HG03460 (cell line): ENCODE data around the gene MALL.
"Not testable (repeated sequence)": the region's sequence is repeated elsewhere in the genome, so short reads cannot be mapped to it uniquely, and the experiment has no call there.

Experiments
- ATAC-seq: cut with Tn5 transposase; IDR thresholded peaks from one replicate; pipeline ENCODE4 v1.9.1; 2021; ENCODE audit not compliant: unreplicated experiment

The MALL gene

GRCh38 chr2:110115291-110116032, at the start of gene MALL:
Gene MALL (minus strand): TSS chr2:110115822. CDS start chr2:110115792, 30 bp downstream.
- ATAC-seq = no peak

- ATAC-seq = no peak
These were observed 41.7 kb upstream of the MALL start for GRCh38 chr2:110157153-110157793.

GRCh38 chr2:110154828-110155227, 39.2 kb upstream of the MALL start:
- ATAC-seq = not testable (repeated sequence)

GRCh38 chr2:110154188-110154587, 38.6 kb upstream of the MALL start:
- ATAC-seq = not testable (repeated sequence)

GRCh38 chr2:110153416-110153815, 37.8 kb upstream of the MALL start:
- ATAC-seq = no peak

- ATAC-seq = no peak
These were observed 37.3 kb upstream of the MALL start for GRCh38 chr2:110152943-110153342.

GRCh38 chr2:110149330-110150220, 34.0 kb upstream of the MALL start:
- no peak for ATAC-seq

GRCh38 chr2:110146945-110147332, 31.3 kb upstream of the MALL start:
- no peak for ATAC-seq

- ATAC-seq = no peak
These were observed 30.7 kb upstream of the MALL start for GRCh38 chr2:110146183-110146944.

- ATAC-seq = no peak
These were observed 28.4 kb upstream of the MALL start for GRCh38 chr2:110143982-110144381.

GRCh38 chr2:110140401-110140800, 24.8 kb upstream of the MALL start:
- no peak for ATAC-seq

GRCh38 chr2:110134025-110134424, 18.4 kb upstream of the MALL start:
- no peak for ATAC-seq

- no peak for ATAC-seq
These were observed 15.5 kb upstream of the MALL start for GRCh38 chr2:110131166-110131565.

GRCh38 chr2:110130757-110131156, 15.1 kb upstream of the MALL start:
- ATAC-seq = no peak

GRCh38 chr2:110126906-110127305, 11.3 kb upstream of the MALL start:
- ATAC-seq = no peak

- ATAC-seq = no peak
These were observed 10.6 kb upstream of the MALL start for GRCh38 chr2:110126086-110126773.

GRCh38 chr2:110124939-110125691, 9.5 kb upstream of the MALL start:
- ATAC-seq = no peak

- no peak for ATAC-seq
These were observed 8.6 kb upstream of the MALL start for GRCh38 chr2:110124038-110124825.

GRCh38 chr2:110121592-110121991, 6.0 kb upstream of the MALL start:
- ATAC-seq = no peak
